Measurements from ENCODE around the gene IFIT1B.
A peak's percentile ranks its signal among the peaks of the same experiment; 100 is the strongest.
"Not testable (repeated sequence)": the region's sequence is repeated elsewhere in the genome, so short reads cannot be mapped to it uniquely, and the experiment has no call there.

The IFIT1B gene

DNA sequence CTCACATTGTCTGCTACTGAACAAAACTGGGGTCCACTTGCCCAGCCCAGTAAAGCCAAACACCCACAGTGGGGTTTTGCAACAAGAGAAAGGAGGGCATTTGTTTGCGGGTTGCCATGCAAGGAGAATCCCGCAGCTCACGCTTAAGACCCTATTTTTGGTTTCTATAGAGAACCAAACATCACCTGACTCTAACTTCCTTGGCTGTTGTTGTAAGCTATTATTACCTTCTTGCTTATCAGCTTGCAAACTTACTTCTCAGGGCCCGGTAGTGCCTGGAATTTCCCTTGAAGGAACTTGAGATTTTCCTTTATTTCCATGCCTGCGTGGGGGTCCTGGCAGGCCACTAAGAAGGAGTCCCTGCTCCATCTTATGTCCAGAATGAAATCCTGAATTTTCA, 29.4 kb upstream of the IFIT1B start:
- DNase-seq (ENCODE audit: low read depth): no peak

DNA sequence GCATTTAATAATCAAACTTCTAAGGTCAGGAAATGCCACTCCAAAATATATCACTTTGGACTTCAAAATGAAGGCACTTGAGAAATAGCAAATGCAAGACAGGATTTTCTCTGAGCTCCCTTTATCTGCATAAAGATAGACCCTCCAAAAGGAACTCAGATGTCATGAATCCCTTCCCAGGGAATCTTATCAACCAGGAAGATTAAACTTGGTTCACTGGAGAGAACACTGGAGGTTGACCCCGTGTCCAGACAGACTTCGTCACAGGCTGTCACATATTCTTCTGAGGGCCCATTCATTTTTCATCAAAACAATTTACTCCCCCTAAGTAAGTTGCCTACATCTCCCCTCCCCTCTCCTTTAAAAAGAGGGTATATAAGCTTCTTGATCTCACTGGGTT, 28.9 kb upstream of the IFIT1B start:
- DNase-seq (ENCODE audit: low read depth): no peak

DNA sequence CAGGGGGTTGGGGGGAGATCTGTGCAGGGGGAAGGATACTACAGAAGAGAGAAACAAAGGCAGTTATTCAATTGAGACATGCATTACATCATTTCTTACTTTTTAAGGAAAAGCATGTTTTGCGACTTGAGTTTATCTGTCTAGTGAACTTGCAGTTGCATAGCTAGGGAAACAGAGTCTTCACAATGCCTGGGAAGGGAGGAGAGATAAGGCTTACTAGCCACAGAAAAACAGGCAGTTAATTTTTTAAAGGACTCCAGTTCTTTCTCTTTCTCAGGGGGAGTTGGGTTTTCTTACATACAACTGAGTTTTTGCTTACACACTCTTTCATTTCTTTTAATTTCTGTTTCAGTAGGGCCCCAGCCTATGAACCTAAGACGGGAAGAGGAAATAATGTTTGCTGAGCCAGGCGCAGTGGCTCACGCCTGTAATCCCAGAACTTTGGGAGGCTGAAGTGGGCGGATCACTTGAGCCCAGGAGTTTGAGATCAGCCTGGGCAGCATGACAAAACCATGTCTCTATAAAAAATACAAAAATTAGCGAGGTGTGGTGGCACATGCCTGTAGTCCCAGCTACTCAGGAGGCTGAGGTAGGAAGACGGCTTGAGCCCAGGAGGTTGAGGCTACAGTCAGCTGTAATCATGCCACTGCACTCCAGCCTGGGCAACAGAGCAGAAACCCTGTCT, 27.1 kb upstream of the IFIT1B start:
- DNase-seq (ENCODE audit: low read depth): not testable (repeated sequence)

DNA sequence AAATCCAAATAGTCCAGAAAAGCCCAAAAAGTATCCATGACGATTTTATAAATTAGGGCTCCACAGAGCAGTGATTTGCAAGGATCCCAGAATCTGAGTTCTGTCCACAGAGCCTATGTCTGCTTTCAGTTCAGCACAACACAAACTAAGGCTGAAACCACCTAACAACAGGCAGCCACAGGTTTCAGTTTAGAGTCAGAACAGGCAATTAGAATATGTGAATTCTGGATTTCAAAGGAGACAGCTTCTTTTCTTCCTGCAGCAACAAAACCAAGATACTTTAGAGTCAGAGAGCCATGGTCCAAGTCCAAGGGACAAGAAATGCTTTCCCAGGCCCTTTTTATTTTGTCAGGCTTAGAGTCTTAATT, 26.5 kb upstream of the IFIT1B start:
- peak; percentile 46 for DNase-seq (ENCODE audit: low read depth)

GRCh38 chr10:89351780-89352597, 25.9 kb upstream of the IFIT1B start:
- DNase-seq (ENCODE audit: low read depth): peak; percentile 99

- peak; percentile 28 for DNase-seq (ENCODE audit: low read depth)
Measured at GRCh38 chr10:89352802-89353201, 25.1 kb upstream of the IFIT1B start.

GRCh38 chr10:89355394-89355931, 22.4 kb upstream of the IFIT1B start:
- peak; percentile 91 for DNase-seq (ENCODE audit: low read depth)

- no peak for DNase-seq (ENCODE audit: low read depth)
Measured at GRCh38 chr10:89357096-89357495, 20.8 kb upstream of the IFIT1B start.

- DNase-seq (ENCODE audit: low read depth): no peak
Measured at GRCh38 chr10:89357975-89358374, 19.9 kb upstream of the IFIT1B start.

DNA sequence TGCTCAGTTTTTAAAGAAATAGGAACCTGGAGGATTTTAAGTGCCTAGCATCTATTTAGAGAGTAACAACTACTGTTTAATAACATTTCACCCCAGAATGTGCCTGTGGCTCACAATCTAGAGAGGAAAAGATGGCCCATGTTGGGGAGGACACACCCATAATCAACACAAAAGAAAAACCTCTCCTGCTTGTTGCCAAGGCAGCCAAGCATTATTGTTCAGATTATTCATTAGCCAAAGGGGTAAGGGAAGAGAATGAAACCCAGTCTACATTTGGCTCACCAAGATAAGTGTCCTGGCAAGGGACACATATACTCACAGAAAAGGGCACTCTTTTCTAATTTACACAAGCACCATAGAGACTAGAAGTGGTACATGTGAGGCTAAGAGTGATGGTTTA, 17.7 kb upstream of the IFIT1B start:
- no peak for DNase-seq (ENCODE audit: low read depth)

DNA sequence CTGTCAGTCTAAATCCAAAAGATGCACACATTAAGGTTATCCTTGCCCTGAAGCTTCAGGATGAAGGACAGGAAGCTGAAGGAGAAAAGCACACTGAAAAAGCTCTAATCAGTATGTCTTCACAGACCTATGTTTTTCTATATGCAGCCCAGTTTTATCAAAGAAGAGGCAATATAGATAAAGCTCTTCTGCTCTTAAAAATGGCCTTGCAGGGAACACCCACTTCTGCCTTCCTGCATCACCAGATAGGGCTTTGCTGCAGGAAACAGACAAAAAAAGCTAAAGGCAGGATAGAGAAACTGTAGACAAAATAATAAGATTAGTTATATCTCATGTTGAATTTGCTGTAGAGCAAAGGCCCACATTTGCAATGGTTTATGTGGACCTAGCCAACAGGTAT, 14.9 kb upstream of the IFIT1B start:
- DNase-seq (ENCODE audit: low read depth): no peak

- no peak for DNase-seq (ENCODE audit: low read depth)
Measured at GRCh38 chr10:89363729-89364442, 14.0 kb upstream of the IFIT1B start.

DNA sequence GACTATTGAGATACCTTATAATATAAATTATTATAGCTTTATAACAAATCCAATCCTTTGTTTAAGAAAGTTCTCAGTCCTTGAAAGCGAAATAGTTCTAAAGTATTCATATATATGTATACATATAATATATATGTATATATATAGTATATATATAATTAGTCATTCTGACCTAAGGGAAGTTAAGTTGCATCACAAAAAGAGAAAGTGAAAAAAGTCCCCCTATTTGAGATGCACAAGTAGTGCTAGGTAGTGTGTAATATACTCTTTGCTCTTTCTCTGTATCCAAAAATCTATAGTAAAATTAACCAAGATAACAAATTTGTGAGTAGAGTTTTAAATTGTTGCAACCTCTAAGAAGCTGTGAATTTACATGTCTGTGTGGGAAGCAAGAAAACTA, 13.3 kb upstream of the IFIT1B start:
- DNase-seq (ENCODE audit: low read depth): no peak

GRCh38 chr10:89367529-89367928, 10.3 kb upstream of the IFIT1B start:
- DNase-seq (ENCODE audit: low read depth): no peak

GRCh38 chr10:89368129-89368528, 9.7 kb upstream of the IFIT1B start:
- DNase-seq (ENCODE audit: low read depth): no peak

GRCh38 chr10:89369156-89370105, 8.4 kb upstream of the IFIT1B start:
- DNase-seq (ENCODE audit: low read depth): peak; percentile 71

DNA sequence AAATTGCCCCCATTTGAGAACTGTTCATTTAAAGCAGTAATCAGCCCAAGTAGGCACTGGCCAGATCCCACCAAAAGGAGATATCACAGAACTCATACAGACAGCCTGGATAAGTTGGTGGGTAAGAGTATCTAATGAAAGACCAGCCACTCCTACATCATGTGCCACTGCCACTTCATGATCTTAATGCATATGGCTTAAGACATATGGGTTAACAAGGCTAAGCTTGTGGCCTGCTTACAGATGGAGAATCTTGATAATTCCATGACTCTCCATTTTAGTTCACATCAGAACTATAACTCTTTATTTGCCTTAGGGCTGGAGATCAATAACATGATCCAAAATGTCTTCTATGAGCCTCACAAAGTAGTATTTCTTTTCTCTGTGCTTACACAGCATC, 6.8 kb upstream of the IFIT1B start:
- no peak for DNase-seq (ENCODE audit: low read depth)

- DNase-seq (ENCODE audit: low read depth): no peak
Measured at GRCh38 chr10:89371987-89372386, 5.9 kb upstream of the IFIT1B start.

GRCh38 chr10:89373916-89374711, 3.7 kb upstream of the IFIT1B start:
- peak; percentile 69 for DNase-seq (ENCODE audit: low read depth)

- DNase-seq (ENCODE audit: low read depth): no peak
Measured at GRCh38 chr10:89374713-89375141, 3.1 kb upstream of the IFIT1B start.

- no peak for DNase-seq (ENCODE audit: low read depth)
Measured at GRCh38 chr10:89379103-89379502, 1.2 kb downstream of the IFIT1B start.

Data from ELR (cell line).